Measurements from ENCODE around the gene WDR91. TPM values are rescaled to one million over a fixed set of nuclear protein-coding genes. Genes with fewer than 3 reads are reported as not detected.
"Not testable (repeated sequence)": the region's sequence is repeated elsewhere in the genome, so short reads cannot be mapped to it uniquely, and the experiment has no call there.

The WDR91 gene
- total and polyA plus RNA-seq, 2 donors (not counting 1 experiment from before 2014, with no cell fraction given) = 6.0 to 27.4 TPM

GRCh38 chr7:135234727-135235126, 23.4 kb upstream of the WDR91 start:
- Histone ChIP-seq H3K4me3 (replicated peaks in 1 of 4; ENCODE audit: control extremely low read depth in 1 of 4, insufficient read depth in 1 of 4, low read depth in 3 of 4, low read length in 4 of 4) (no peak overlapping the region), H3K79me2 (ENCODE audit: control insufficient read depth, insufficient read depth, low read length) (no peaks in the 10 kb centered on the region), H4K20me1 (ENCODE audit: control insufficient read depth, extremely low read depth, insufficient read depth, low read length) (no peaks in the 10 kb centered on the region), H2AFZ (ENCODE audit: low read length) (no peak overlapping the region), H3K27ac (ENCODE audit: insufficient read depth, low read length) (no peak overlapping the region), H3K4me1 (ENCODE audit: control insufficient read depth, extremely low read depth, insufficient read depth, low read length) (no peaks in the 10 kb centered on the region), H3K9ac (ENCODE audit: insufficient read depth, low read length) (no peak overlapping the region), H3K4me2 (ENCODE audit: extremely low read depth, insufficient read depth, low read length) (no peak overlapping the region), H3K9me3 (ENCODE audit: control insufficient read depth, insufficient read depth, low read depth, low read length) (no peaks in the 10 kb centered on the region), H3K36me3 (ENCODE audit: control insufficient read depth, insufficient read depth, low read length) (no peaks in the 10 kb centered on the region), H3K27me3 (ENCODE audit: control insufficient read depth, insufficient read depth, low read length) (no peaks in the 10 kb centered on the region)
- no peak for TF ChIP-seq CTCF (conservative IDR thresholded peaks at IDR 0.05 in 1 of 2, IDR thresholded peaks at IDR 0.05 in 1 of 2; ENCODE audit: low read depth in 1 of 2, low read length in 2 of 2)
- TF ChIP-seq EZH2 (IDR thresholded peaks at IDR 0.05; ENCODE audit: low read length, missing control alignments) = no peak
- DNase-seq (ENCODE audit: low read depth in 2 of 2) = no peak

GRCh38 chr7:135234095-135234494, 22.8 kb upstream of the WDR91 start:
- not testable (repeated sequence) for H3K27me3 ChIP-seq (ENCODE audit: control insufficient read depth, insufficient read depth, low read length); H3K36me3 ChIP-seq (ENCODE audit: control insufficient read depth, insufficient read depth, low read length); H3K4me1 ChIP-seq (ENCODE audit: control insufficient read depth, extremely low read depth, insufficient read depth, low read length); H3K27ac ChIP-seq (ENCODE audit: insufficient read depth, low read length); H3K4me2 ChIP-seq (ENCODE audit: extremely low read depth, insufficient read depth, low read length); H3K79me2 ChIP-seq (ENCODE audit: control insufficient read depth, insufficient read depth, low read length); H3K9ac ChIP-seq (ENCODE audit: insufficient read depth, low read length); H2AFZ ChIP-seq (ENCODE audit: low read length); H3K9me3 ChIP-seq (ENCODE audit: control insufficient read depth, insufficient read depth, low read depth, low read length); H4K20me1 ChIP-seq (ENCODE audit: control insufficient read depth, extremely low read depth, insufficient read depth, low read length); DNase-seq (ENCODE audit: low read depth in 2 of 2); H3K4me3 ChIP-seq (replicated peaks in 1 of 4; ENCODE audit: control extremely low read depth in 1 of 4, insufficient read depth in 1 of 4, low read depth in 3 of 4, low read length in 4 of 4)

GRCh38 chr7:135233570-135233969, 22.2 kb upstream of the WDR91 start, which contains the start of gene STRA8:
Gene STRA8 (plus strand): TSS chr7:135233838. CDS start chr7:135240525, 6,687 bp downstream.
- TF ChIP-seq EZH2 (IDR thresholded peaks at IDR 0.05; ENCODE audit: low read length, missing control alignments) = no peak
- no peak for TF ChIP-seq CTCF (conservative IDR thresholded peaks at IDR 0.05 in 1 of 2, IDR thresholded peaks at IDR 0.05 in 1 of 2; ENCODE audit: low read depth in 1 of 2, low read length in 2 of 2)
- no peak within 1 kb of the TSS for H3K9ac ChIP-seq (ENCODE audit: insufficient read depth, low read length)
- H3K9me3 ChIP-seq (ENCODE audit: control insufficient read depth, insufficient read depth, low read depth, low read length) = no peaks in the 10 kb centered on the region
- H4K20me1 ChIP-seq (ENCODE audit: control insufficient read depth, extremely low read depth, insufficient read depth, low read length) = no peaks in the 10 kb centered on the region
- no peak within 1 kb of the TSS for H3K4me3 ChIP-seq (replicated peaks in 1 of 4; ENCODE audit: control extremely low read depth in 1 of 4, insufficient read depth in 1 of 4, low read depth in 3 of 4, low read length in 4 of 4)
- H3K27me3 ChIP-seq (ENCODE audit: control insufficient read depth, insufficient read depth, low read length) = no peaks in the 10 kb centered on the region
- no peaks in the 10 kb centered on the region for H3K4me1 ChIP-seq (ENCODE audit: control insufficient read depth, extremely low read depth, insufficient read depth, low read length)
- no peaks in the 10 kb centered on the region for H3K36me3 ChIP-seq (ENCODE audit: control insufficient read depth, insufficient read depth, low read length)
- no peak for DNase-seq (ENCODE audit: low read depth in 2 of 2)
- no peak within 1 kb of the TSS for H3K4me2 ChIP-seq (ENCODE audit: extremely low read depth, insufficient read depth, low read length)
- H2AFZ ChIP-seq (ENCODE audit: low read length) = no peak within 1 kb of the TSS
- H3K79me2 ChIP-seq (ENCODE audit: control insufficient read depth, insufficient read depth, low read length) = no peaks in the 10 kb centered on the region
- H3K27ac ChIP-seq (ENCODE audit: insufficient read depth, low read length) = no peak within 1 kb of the TSS
